HG02610 (cell line): ENCODE data around the gene ABO.
"Not testable (repeated sequence)": the region's sequence is repeated elsewhere in the genome, so short reads cannot be mapped to it uniquely, and the experiment has no call there.

Experiments used
- ATAC-seq: cut with Tn5 transposase; IDR thresholded peaks from one replicate; pipeline ENCODE4 v1.9.1; 2021; ENCODE audit warnings: mild to moderate bottlenecking, moderate library complexity; ENCODE audit not compliant: unreplicated experiment

ABO gene

DNA sequence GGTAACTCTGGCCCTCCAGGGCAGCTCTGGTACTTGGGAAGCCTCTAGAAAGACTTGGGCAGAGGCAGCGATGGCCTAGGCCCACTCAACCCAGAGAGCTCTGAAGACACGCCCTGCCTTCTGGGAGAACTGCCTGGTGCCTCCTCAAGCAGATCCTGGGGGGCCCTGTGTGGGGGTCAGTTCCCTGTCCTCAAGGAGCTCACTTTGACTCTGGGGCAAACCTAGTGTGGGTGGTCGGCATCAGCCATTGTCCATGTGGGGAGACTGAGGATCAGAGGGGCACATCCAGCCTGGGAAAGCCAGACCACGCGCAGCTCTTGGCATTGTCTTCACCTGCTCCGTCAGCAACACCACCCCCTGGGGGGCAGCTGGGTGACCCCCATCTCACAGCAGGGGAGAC is 28.0 kb downstream of the ABO start:
- no peak for ATAC-seq

DNA sequence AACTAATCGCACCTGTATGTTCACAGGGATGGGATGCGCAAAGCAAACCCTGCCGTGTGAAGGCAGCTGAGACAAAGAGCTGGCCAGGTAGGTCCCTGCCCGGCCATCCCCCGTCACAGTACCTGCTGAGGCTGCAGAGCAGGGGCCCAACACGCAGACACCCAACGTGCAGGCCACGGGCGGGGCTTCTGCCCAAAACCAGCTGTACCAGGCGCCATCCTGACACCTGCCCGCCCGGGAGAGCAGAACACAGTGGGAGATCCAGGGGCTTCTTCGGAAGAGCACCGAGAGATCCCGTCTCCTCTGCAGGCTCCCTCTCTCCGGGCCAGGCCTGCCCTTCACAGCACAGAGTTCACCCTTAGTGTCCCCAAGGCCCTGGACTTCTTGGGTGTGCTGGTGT is 28.4 kb downstream of the ABO start:
- no peak for ATAC-seq

DNA sequence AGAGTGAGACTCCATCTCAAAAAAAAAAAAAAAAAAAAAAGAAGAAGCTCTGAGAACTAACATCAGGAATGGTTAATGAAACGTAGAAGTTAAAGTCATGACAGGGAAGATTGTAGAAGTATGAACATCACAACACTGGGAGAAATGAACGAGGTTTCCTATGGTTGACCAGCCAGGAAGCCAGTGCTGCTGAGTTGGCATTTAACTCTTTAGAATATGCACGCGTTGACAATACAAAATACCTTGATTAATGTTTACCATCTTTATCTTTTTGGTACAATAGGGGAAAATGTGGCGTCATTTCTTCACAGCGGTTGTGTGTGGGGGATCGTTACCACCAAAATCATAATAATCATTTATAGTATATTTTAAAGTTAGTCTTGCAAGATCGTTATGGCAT is 32.0 kb downstream of the ABO start:
- ATAC-seq: no peak

DNA sequence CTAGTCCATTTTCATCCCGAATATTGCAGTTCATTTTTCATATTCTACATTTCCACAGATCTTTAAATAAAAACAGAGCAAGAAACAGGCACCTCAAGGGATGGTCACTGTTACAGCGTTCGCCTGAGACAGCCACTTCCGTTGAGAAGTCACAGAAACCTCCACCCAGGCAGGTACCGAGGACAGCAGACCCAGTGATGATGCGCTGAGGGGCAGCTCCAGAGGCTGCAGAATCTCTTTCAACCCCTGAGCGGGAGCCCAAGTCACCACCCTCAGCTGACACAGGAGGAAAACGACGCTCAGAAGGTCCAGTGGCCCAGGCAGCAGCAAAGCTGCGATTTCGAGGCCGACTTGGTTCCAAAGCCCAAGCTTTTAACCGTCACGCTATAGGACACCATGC is 32.8 kb downstream of the ABO start:
- no peak for ATAC-seq

DNA sequence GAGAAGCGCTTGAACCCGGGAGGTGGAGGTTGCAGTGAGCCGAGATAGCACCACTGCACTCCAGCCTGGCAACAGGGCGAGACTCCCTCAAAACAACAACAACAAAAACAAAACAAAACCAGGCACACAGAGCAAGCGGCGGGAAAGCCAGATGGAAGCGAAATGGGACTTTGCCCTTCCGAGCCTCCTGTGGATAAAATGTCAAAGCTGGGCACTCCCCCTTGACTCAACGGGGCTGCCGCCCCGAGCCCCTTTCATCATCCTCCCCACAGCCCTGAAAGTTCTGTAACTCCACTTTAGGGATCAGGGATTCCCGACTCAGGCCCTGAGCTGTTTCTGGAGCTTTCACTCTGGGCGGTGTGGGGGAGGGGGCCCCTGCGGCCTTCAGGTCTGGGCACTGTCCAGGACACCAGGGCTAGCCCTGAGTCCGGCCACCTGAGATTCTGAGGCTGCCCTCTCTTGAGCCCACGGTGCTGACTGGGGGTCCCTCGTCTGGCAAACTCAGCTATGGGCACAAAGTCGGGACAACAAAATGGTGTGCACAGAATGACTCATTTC is 35.4 kb downstream of the ABO start:
- no peak for ATAC-seq

DNA sequence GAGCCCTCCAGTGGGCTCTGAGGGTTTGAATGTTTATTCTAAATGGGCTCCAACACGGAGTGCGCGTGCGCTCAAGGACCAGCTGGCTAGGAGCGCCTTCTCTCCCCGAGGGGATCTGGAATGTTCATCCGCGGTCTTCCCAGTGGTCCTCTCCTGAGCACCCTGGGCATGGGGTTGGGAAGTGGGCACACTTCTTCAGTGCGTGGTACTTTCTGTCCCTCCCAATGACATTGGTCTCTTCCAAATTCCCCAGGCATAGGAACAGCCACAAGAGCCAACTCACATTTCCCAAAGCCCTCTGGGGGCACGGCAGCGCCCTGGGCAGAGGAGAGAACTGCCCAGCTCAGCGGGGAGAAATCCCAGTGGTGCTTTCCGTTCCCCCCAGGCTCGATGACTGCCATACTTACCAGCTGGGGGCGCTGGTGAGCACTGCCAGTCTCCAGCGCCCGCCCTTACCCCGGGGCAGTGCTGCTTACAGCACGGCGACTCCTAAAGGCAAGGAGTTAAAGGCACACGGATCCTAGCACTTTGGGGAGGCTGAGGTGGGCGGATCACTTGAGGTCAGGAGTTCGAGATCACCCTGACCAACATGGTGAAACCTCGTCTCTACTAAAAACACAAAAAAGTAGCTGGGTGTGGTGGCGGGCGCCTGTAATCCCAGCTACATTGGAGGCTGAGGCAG is 36.0 kb downstream of the ABO start:
- no peak for ATAC-seq

DNA sequence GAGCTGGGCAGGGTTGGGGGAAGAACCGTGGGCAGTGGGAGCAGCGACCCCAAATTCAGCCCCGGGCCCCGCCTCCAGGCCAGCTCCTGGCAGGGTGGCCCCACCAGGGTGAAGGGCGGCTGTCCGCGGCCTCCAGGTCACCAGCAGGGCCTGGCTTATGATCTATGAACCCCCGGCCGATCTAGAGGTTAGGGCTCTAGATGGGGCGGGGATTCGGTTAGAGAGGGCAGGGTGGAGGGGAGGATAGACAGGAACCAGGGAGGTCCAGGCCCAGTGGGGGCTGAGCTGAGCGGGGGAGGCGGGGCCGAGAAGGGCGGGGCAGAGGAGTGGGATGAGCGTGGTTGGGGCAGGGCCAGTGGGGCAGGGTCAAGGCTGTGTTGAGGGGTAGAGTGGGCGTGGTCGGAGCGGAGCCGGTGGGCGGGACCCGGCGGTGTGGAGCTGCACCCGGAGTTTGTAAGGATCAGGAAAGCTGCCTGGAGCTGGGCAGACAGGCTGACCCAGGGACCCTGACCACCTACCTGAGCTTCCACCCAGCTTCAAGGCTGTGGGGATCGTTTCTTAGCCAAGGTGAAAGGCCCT is 36.6 kb downstream of the ABO start:
- ATAC-seq: no peak

DNA sequence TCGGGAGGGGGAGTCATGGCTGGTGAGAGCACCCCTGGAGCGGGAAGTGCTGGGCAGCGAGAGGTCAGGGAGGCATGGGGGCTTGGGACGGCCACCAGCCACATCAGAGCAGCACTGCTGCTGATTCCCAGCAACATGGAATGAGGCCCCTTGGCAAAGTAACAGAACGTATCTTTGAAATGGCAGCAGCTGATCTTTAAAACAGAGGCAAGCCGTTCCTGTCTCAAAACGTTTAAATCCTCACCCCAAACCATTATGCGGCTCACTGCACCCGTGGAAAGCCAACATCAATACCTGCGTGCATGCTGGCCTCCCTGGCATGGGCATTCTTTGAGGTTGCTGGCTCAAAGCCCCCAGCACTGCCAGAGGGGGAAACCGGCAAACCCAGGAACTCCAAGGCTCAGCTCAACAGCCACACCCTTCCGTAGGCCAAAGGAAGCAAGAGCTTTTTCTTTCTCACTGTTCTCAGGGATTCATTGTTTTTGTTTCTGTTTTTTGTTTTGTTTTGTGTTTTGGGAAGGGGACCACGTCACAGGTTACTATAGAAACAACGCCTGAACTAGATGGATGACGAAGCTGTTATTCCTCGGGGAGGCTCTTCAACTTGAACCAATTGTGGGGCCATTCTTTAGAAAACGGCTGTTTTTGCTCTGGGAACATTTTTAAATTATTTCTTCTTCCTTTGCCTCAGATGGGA is 37.8 kb downstream of the ABO start:
- no peak for ATAC-seq

DNA sequence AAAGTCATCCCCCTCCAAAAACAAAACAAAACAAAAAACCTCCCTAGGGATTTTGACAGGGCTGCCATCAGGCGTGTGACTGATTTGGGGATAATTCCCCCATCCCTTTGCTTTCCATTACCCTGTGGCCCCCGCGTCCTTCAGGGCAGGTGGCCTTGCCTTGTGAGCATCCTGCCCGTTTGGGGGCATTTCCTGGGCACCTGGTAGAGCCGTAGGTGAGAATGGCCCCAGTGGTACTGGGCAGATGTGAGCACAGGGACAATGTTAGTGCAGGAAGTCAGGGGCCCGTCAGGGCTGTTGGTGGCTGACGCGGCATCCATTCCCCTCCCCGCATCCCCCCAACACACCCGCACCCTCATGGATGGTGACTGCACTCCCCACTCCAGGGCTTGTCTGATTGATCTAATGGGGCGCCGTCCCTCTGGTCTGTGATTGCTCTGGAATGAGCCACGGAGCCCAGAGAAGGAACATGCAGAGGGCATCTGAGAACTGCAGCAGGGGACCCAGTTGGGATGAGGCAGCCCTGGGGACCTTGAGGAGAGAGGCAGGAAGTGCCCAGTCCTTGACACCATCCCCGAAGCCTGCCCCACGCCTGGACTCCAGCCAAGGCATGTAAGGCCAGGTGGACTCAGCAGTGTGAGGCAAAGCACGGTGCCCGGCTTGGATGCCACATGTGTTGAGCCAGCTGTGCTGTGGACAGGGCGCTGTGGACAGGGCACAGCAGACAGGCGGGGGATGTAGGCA is 38.5 kb downstream of the ABO start:
- not testable (repeated sequence) for ATAC-seq

DNA sequence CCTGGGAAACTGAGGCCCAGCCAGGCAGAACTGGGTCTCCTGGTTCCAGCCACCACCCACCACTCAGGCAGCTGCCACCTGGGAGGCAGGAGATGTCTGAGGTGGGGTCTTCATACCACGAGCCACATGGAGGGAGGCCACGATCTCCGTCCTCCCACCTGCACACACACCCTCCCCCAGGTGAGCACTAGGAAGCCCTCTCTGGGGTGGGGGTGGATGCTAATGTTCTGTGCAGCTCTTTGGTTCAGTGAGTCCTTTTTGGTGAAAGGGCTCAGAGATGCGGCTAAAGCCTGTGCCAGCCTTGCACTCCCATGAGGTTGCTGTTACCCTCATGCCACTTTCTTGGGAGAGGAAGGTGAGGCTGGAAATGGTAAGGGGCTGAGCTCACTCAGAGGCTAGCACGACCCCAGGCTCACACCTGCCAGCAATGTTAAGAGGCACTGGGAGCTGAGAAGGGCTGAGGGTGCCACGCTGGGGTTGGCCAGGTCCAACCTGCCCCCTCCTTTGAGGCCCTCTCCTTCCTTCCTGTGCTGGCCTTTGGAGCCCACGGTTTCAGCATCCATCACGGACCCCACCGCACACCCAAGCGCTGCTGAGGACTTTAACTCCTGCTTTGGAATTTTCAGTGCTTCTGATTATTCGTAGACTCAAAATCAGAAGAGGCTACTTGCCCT is 39.3 kb downstream of the ABO start:
- ATAC-seq: no peak

DNA sequence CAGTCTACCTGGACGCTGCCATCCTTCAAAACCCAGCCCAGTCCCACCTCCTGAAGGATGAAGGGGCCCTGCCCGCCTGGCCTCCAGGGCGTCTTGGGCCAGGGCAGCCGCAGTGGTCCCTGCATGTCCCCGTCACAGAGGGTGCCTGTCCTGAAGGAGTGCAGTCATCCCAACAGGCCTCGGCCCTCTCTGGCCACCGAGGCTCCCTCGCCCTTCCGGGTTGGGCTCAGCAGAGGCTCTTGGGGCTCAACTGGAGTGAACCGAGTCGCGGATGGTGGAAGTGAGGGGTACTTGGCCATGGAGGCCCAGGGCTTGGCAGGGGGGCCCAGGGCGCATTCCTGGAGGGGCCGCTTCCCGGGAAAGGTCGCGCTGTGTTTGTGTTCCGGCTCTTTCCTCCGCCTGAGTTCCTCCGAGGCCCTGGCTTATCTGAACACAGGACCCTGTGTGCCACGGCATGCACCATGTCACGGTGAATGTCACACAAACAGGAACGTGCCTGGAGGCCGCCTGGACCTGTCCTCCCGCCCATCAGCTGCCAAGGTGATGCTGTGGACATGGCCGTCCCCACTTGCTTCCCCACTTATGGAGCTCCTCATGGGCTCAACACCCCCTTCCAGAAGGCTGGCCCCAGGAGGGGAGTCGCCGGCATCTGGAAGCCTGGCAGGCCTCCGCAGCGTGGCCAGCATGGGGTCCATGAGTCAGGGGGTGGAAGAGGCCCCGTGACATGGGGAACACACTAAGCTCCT is 40.3 kb downstream of the ABO start:
- no peak for ATAC-seq

DNA sequence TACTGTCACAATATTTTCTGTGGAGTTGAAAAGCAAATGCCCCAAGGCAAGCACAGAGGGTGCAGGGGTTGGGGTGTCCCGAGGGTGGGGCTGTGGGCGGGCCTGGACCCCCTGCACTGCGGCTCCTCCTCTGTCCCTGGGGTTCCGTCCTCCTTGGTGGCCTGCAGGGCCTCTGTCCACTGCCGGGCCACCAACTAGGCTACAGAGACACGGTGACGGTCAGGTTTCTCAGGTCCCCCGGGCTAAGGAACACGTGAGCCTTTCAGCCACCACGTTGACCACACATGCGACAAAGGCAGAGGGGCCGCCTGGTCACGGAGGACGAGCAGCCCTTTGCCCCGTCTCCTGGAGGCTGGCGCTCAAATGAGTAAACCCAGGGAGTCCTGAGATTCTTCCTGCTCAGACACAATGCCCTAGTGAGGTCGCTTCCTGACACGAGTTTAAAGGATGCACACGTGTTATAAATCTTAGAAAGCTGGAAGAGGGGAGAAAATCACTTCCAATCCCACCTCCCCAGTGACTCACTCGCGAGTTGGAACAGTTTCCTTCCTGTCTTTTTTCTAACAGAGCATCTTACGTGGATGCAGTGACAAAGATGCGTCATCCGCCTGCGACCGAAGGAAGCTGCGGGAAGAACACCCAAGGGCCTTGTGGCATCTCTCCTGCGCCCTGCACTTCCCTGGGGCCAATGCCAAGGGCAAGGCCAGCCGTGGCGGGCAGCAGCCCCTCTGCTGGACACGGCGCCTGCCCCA is 41.1 kb downstream of the ABO start:
- no peak for ATAC-seq

DNA sequence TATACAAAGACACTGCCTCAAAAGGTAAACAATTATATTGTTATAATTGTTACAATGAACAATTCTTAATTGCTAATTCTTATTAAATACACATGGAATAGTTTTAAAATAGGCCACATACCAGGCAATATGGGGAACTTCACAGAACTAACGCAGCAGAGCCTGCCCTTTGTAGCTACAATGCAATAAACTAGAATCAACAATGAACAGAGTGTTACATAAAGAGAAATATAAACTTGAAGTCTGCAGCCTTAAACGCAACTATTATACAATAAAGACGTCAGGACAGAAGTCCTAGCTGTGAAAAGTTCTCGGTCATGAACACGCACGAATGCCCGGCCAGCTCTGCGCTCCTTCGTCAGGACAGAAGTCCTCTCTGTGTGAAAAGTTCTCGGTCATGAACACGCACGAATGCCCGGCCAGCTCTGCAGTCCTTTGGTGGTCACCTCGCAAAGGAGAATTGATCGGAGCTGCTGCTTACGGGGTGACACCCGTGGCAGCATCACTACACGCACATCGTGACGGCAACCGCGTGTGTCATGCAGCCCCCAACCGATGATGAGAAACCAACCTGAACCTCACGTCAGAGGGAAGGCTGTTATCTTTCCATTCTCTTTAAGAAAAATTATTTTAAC is 43.0 kb downstream of the ABO start:
- ATAC-seq: not testable (repeated sequence)

DNA sequence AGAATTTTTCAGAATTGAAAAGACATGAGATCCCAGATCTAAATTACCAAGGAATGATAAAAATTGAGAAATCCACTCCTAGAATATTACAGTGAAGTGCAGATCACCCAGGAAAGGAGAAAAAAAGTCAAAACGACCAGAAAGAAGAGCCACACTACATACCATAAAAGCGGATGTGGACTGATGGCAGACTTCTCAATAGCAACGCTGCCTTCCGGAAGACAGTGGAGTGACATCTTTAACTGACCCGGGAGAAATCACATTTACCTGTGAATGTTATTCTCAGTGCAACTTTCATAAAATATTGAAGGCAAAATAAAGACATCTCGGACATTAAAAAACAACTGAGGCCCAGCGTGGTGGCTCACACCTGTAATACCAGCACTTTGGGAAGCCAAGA is 44.5 kb downstream of the ABO start:
- ATAC-seq: not testable (repeated sequence)

DNA sequence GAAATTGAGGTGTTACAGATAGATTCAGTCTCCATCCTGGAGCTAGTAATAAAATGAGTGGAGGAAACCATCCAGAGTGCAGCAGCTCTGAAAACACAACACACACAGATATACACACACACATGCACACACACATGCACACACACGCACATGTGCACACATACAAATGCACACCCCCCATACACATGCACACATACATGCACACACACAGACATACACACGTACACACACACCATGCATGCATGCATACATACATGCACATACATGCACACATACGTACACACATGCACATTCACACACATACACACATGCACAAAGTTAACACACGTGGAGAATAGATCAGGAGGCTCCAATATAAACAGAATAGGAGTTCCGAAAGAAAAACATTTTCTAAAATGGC is 44.9 kb downstream of the ABO start:
- ATAC-seq: no peak

DNA sequence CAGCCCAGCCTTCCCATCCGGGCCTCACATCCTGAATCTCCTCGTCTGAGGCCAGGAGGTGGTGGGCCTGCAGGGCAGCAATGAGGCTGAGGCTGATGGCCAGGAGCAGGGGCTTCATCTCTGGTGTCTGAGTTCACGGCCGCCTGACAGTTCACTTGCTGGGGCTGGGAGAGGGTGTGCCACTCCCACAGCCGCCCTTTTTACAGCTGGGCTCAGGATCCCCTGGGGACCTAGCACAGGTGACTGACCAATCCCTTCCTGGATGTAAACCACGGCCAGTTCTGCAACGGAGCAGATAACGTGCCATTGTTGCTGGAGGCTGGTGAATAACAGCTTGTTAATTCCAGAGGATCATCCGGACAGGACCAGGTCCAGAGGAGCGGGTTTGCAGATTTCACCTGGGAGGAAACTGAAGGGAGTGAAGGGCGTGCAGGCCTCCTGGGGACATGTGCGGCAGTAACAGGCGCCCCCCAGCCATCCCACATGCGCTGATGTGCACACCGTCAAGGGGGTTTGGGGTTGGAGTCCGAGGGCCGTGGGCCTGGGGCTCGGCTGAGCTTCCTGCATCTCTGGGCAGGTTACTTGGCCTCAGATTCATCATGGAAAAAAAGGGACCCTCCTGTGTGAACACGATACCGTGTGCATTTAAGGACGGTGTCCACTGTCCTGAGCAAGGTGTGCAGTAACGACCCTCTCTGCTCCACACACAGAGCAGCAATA is 46.4 kb downstream of the ABO start:
- not testable (repeated sequence) for ATAC-seq

DNA sequence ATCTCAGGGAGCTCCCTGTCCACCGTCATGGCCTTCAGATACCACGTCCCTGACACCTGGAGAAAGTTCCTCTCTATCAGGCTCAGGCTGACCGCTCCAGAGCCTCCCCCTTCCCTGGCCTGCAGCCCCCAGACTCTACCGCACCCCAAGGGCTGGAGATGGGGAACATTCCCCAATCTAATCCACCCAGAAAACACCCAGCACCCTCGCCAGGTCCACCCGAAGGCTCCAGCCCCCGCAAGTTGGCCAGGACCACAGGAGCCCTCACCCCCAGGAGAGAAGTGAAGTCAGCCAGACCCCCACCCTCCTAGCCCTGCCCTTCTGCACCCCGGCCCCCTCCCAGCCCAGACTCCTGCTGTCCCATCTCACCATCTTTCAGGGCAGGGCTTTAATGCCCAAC is 47.0 kb downstream of the ABO start:
- ATAC-seq: not testable (repeated sequence)

DNA sequence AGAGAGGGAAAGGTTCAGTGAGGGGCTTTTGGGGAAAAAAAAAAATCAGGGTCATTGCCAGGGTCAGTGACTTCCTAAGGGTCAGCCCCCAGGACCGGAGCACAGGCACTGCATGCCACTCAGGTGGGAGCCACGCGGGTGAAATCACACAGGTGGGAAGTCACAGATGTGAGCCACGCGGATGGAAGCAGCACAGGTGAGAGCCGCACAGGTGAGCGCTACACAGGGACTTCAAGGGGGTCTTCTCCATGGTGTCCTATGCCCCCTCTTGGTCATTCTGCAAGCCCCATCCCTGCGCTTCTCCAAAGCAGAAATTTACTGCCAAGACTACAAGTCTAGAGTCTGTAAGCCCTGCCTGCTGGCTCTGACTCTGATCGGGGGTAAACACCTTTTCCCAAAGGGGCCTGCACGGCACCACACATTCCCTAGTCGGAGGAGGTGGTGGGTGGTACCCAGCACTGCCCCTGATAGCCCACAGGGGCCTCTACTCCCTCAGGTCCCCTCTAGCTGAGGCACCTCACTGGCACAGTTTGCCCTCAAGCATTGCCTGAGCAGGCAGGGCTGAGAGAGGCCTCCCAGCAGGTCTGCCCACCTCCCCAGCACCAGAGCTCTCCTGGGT is 47.6 kb downstream of the ABO start:
- no peak for ATAC-seq
